A549 (cell line): ENCODE results near the gene MBP. TPM values are rescaled to one million over a fixed set of nuclear protein-coding genes. Genes with fewer than 3 reads are reported as not detected.

ENCODE experiments used
- ATAC-seq, 2 experiments: fragments of 200-7000 bp in 1 of 2; fragments of >200 bp in 1 of 2; cut with Nextera tagmentation in 1 of 2; cut with Tn5 transposase in 1 of 2; 3 replicates each; pipeline versions ENCODE4 v1.8.0 to v1.9.1; 2018 to 2020; ENCODE audit warnings: mild to moderate bottlenecking in 1 of 2, moderate library complexity in 1 of 2
- CTCF ChIA-PET: fragments of 300-600 bp; sonication (Branson Sonifier 250); formaldehyde crosslinking; extraction: SDS; loops from one replicate; lab custom pipeline; 2021; ENCODE audit warnings: antibody characterized with exemption, inconsistent platforms; lab: Yijun Ruan, JAX
- POLR2A ChIA-PET: fragments of 350-600 bp; formaldehyde crosslinking; extraction: SDS; loops from one replicate; lab custom pipeline; 2021; ENCODE audit warnings: antibody characterized with exemption, inconsistent platforms; lab: Yijun Ruan, JAX
- DNase-seq, 2 experiments: peaks; one replicate each; pipeline versions ENCODE4 v3.0.0 to v3.0.0-alpha.2; 2011 to 2016; ENCODE audit warnings: low read depth in 1 of 2, low spot score in 1 of 2
- FAIRE-seq: peaks from 2 replicates; lab custom pipeline; 2011; peaks lifted over from hg19 to GRCh38; lab: Jason Lieb, UNC
- H3K27ac ChIP-seq, 2 experiments: fragments of >200 bp; sonication (Bioruptor Twin); formaldehyde crosslinking; 3 replicates each; pipeline ENCODE4 v1.5.1; 2016 to 2017
- H3K4me1 ChIP-seq: fragments of >200 bp; sonication (Bioruptor Twin); formaldehyde crosslinking; 3 replicates; pipeline ENCODE4 v1.6.1; 2016
- H3K4me2 ChIP-seq: fragments of >200 bp; sonication (Bioruptor Twin); formaldehyde crosslinking; 3 replicates; pipeline ENCODE4 v1.6.1; 2016
- H3K4me3 ChIP-seq: fragments of >200 bp; sonication (Bioruptor Twin); formaldehyde crosslinking; 3 replicates; pipeline ENCODE4 v1.5.1; 2016
- H3K9me3 ChIP-seq: fragments of >200 bp; sonication (Bioruptor Twin); formaldehyde crosslinking; 3 replicates; pipeline ENCODE4 v1.6.1; 2016
- ATOH8 ChIP-seq: fragments of 250-450 bp; sonication (Bioruptor Pico); IDR thresholded peaks from 2 replicates; pipeline ENCODE4 v1.5.0; 2020; ENCODE audit warnings: low read depth, mild to moderate bottlenecking, moderate library complexity
- BCL3 ChIP-seq: fragments of >200 bp; sonication (Bioruptor Twin); formaldehyde crosslinking; IDR thresholded peaks from 3 replicates; pipeline ENCODE4 v1.6.1; 2016
- BHLHE40 ChIP-seq: IDR thresholded peaks from 2 replicates; pipeline ENCODE4 v1.6.1; 2012; ENCODE audit warnings: low read depth, low read length, inconsistent platforms
- CBX2 ChIP-seq: fragments of 200-600 bp; sonication (generic); IDR thresholded peaks from 2 replicates; pipeline ENCODE4 v1.6.1; 2016; ENCODE audit warnings: low read depth, mild to moderate bottlenecking, borderline replicate concordance
- CHD2 ChIP-seq: fragments of 150-350 bp; IDR thresholded peaks from 2 replicates; pipeline ENCODE4 v1.6.1; 2014; ENCODE audit warnings: low read length; ENCODE audit not compliant: partially characterized antibody
- CTCF ChIP-seq: fragments of >200 bp; sonication (Bioruptor Twin); formaldehyde crosslinking; IDR thresholded peaks from 3 replicates; pipeline ENCODE4 v1.5.1; 2016
- EP300 ChIP-seq, 2 experiments: fragments of >200 bp; sonication (Bioruptor Twin); formaldehyde crosslinking; IDR thresholded peaks; 2 replicates in 1 of 2; 3 replicates in 1 of 2; pipeline ENCODE4 v1.6.1; 2016 to 2017
- FOSL2 ChIP-seq, 2 experiments: fragments of 450-650 bp in 1 of 2; fragments of >200 bp in 1 of 2; sonication (Bioruptor Twin) in 1 of 2; formaldehyde crosslinking; IDR thresholded peaks; 2 replicates each; pipeline versions ENCODE4 v1.5.0 to v1.6.1; 2016 to 2020; ENCODE audit warnings: mild to moderate bottlenecking in 1 of 2, moderate library complexity in 1 of 2
- HDAC2 ChIP-seq: fragments of 200-600 bp; sonication (generic); IDR thresholded peaks from 2 replicates; pipeline ENCODE4 v1.6.1; 2016
- HES2 ChIP-seq: fragments of >200 bp; sonication (Bioruptor Twin); formaldehyde crosslinking; IDR thresholded peaks from 2 replicates; pipeline ENCODE4 v1.6.1; 2016
- HOXB13 ChIP-seq: fragments of 250-450 bp; sonication (Bioruptor Pico); IDR thresholded peaks from 2 replicates; pipeline ENCODE4 v1.5.0; 2020; ENCODE audit warnings: low read depth, mild to moderate bottlenecking, moderate library complexity
- KDM5A ChIP-seq: fragments of 200-600 bp; sonication (generic); IDR thresholded peaks from 2 replicates; pipeline ENCODE4 v1.6.1; 2016; ENCODE audit warnings: antibody characterized with exemption, mild to moderate bottlenecking
- MAX ChIP-seq: IDR thresholded peaks from 2 replicates; pipeline ENCODE4 v1.6.1; 2012
- MAZ ChIP-seq: fragments of 150-350 bp; IDR thresholded peaks from 2 replicates; pipeline ENCODE4 v1.6.1; 2014; ENCODE audit warnings: antibody characterized with exemption, low read depth, low read length, borderline replicate concordance
- MYC ChIP-seq: IDR thresholded peaks from 2 replicates; pipeline ENCODE4 v1.6.1; 2012; ENCODE audit warnings: mild to moderate bottlenecking, inconsistent platforms, low read length, improper control_type of control experiment, borderline replicate concordance
- NFE2L2 ChIP-seq: fragments of 150-350 bp; conservative IDR thresholded peaks from 2 replicates; pipeline ENCODE4 v1.6.1; 2014; ENCODE audit warnings: low read length
- NPAS2 ChIP-seq: fragments of 250-450 bp; sonication (Bioruptor Pico); IDR thresholded peaks from 2 replicates; pipeline ENCODE4 v1.8.0; 2022; ENCODE audit warnings: mild to moderate bottlenecking, moderate library complexity, borderline replicate concordance
- NR3C1 ChIP-seq: fragments of >200 bp; sonication (Bioruptor Twin); formaldehyde crosslinking; IDR thresholded peaks from 3 replicates; pipeline ENCODE4 v1.6.1; 2017
- PHF8 ChIP-seq: fragments of 200-600 bp; sonication (generic); IDR thresholded peaks from 2 replicates; pipeline ENCODE4 v1.6.1; 2016; ENCODE audit warnings: low read depth, mild to moderate bottlenecking, antibody characterized with exemption, moderate library complexity, borderline replicate concordance
- POLR2A ChIP-seq: IDR thresholded peaks from 2 replicates; pipeline ENCODE4 v1.6.1; 2012; ENCODE audit warnings: mild to moderate bottlenecking, low read length
- POLR2AphosphoS2 ChIP-seq: conservative IDR thresholded peaks from 2 replicates; pipeline ENCODE4 v1.6.1; 2012; ENCODE audit warnings: low read length, improper control_type of control experiment, inconsistent platforms
- RAD21 ChIP-seq, 2 experiments: fragments of >200 bp in 1 of 2; sonication (Bioruptor Twin) in 1 of 2; formaldehyde crosslinking in 1 of 2; IDR thresholded peaks in 1 of 2; conservative IDR thresholded peaks in 1 of 2; 2 replicates in 1 of 2; 3 replicates in 1 of 2; pipeline ENCODE4 v1.6.1; 2012 to 2018; ENCODE audit warnings: inconsistent platforms in 1 of 2
- SMC3 ChIP-seq: fragments of >200 bp; sonication (Bioruptor Twin); formaldehyde crosslinking; IDR thresholded peaks from 3 replicates; pipeline ENCODE4 v1.6.1; 2018; ENCODE audit warnings: inconsistent platforms
- ZFP36 ChIP-seq: fragments of 450-650 bp; IDR thresholded peaks from 2 replicates; pipeline ENCODE4 v1.6.1; 2014; ENCODE audit warnings: borderline replicate concordance; ENCODE audit not compliant: partially characterized antibody
- ZNF302 ChIP-seq: fragments of 250-450 bp; sonication (Bioruptor Pico); IDR thresholded peaks from 2 replicates; pipeline ENCODE4 v1.9.0; 2021; ENCODE audit warnings: inconsistent platforms, mild to moderate bottlenecking, moderate library complexity
- ZSCAN20 ChIP-seq: fragments of 250-450 bp; sonication (Bioruptor Pico); IDR thresholded peaks from 2 replicates; pipeline ENCODE4 v1.8.0; 2022; ENCODE audit warnings: mild to moderate bottlenecking, moderate library complexity
- WGBS: methylation state at CpG from one replicate; pipeline ENCODE4 v1.1.6; 2017; ENCODE audit errors: missing lambda C conversion rate; 5-methylcytosine and 5-hydroxymethylcytosine counted together
- polyA plus RNA-seq, 4 experiments: library from polyadenylated mRNA; depleted of rRNA in 3 of 4; stranded (reverse); fragments of >200 nt; fragmentation: RNase III in 1 of 4; extraction: RNeasy Plus Mini Kit Qiagen cat#74134 plus additional on column Dnase treatment in 1 of 4; gene quantifications; 2 replicates in 3 of 4; 3 replicates in 1 of 4; pipeline ENCODE4 v1.2.3, GENCODE V29; 2011 to 2017

Gene MBP
- polyA plus RNA-seq, 2 of the 4 experiments (the other 2 are of a cell fraction) = 8.6 to 33.1 TPM

- TF ChIP-seq HOXB13 (CRISPR knock-in tag) (no peak), CBX2 (no peak), NFE2L2 (no peak), PHF8 (no peak), POLR2A (no peak), ZNF302 (CRISPR knock-in tag) (no peak), NR3C1 (no peak), HES2 (no peak)
Observed at GRCh38 chr18:76983613-76984051, 149.0 kb downstream of the MBP start (continued).

- TF ChIP-seq CTCF (peak; percentile 68), MAZ (no peak), BCL3 (no peak), BHLHE40 (no peak), RAD21 (conservative IDR thresholded peaks at IDR 0.05 in 1 of 2, IDR thresholded peaks at IDR 0.05 in 1 of 2) (peak; percentile 51 to 59; a peak in 4 of 5 replicates), POLR2AphosphoS2 (no peak), SMC3 (peak; percentile 65)
- TF ChIP-seq, all 56 proteins: peak for 3
- peak overlapping the region; percentile 63 for H3K4me2 ChIP-seq
- ChIA-PET POLR2A (no interaction called here), CTCF (interaction anchor here (0.6 to 4.9 kb wide), 35 partner anchors 8 to 668 kb away, joined by 3 to 46 read pairs (median 4); no protein-coding TSS in a partner anchor)
- H3K4me3 ChIP-seq = no peak overlapping the region
- peak; percentile 68 to 73 for DNase-seq
- H3K27ac ChIP-seq = no peak overlapping the region
- no peaks in the 10 kb centered on the region for H3K9me3 ChIP-seq
- 50% methylated on average over 6 of the region's 15 CpGs for WGBS
- ATAC-seq = peak; percentile 85 to 94
- H3K4me1 ChIP-seq = no peaks in the 10 kb centered on the region
- FAIRE-seq = no peak
Observed at GRCh38 chr18:76982841-76983583, 149.6 kb downstream of the MBP start.

- Histone ChIP-seq H3K9me3 (no peaks in the 10 kb centered on the region), H3K4me1 (no peaks in the 10 kb centered on the region), H3K27ac (no peak overlapping the region), H3K4me3 (no peak overlapping the region), H3K4me2 (no peak overlapping the region)
- 84% methylated on average over 5 of the region's 5 CpGs for WGBS
- FAIRE-seq = no peak
- no peak for ATAC-seq
- no peak for DNase-seq
- CTCF ChIA-PET = interaction anchor here (0.8 to 4.9 kb wide), 10 partner anchors 7 to 669 kb away, joined by 3 to 45 read pairs (median 6); no protein-coding TSS in a partner anchor
- TF ChIP-seq HOXB13 (CRISPR knock-in tag) (no peak), POLR2A (no peak), NPAS2 (CRISPR knock-in tag) (no peak), MAX (no peak), FOSL2 (IDR thresholded peaks at IDR 0.05) (no peak), FOSL2 (CRISPR knock-in tag; IDR thresholded peaks at IDR 0.05) (no peak), ZFP36 (no peak), KDM5A (no peak), NR3C1 (no peak), POLR2AphosphoS2 (no peak), CHD2 (no peak), HDAC2 (no peak), RAD21 (conservative IDR thresholded peaks at IDR 0.05 in 1 of 2, IDR thresholded peaks at IDR 0.05 in 1 of 2) (no peak), EP300 (IDR thresholded peaks at IDR 0.05) (no peak), ATOH8 (CRISPR knock-in tag) (no peak), ZSCAN20 (CRISPR knock-in tag) (no peak), PHF8 (no peak), MYC (no peak), BHLHE40 (no peak)
- POLR2A ChIA-PET = no interaction called here
Observed at GRCh38 chr18:76982038-76982437, 150.5 kb downstream of the MBP start.
